Endometrial microvascular endothelial cells (primary cell): ENCODE measurements around the gene MS4A10. TPM values are rescaled to one million over a fixed set of nuclear protein-coding genes. Genes with fewer than 3 reads are reported as not detected.
"Not testable (repeated sequence)": the region's sequence is repeated elsewhere in the genome, so short reads cannot be mapped to it uniquely, and the experiment has no call there.

Experiments
- in situ Hi-C: cut with HindIII; loops from 2 replicates; pipeline ENCODE4 v1.10.0; 2017; ENCODE audit warnings: low sequenced_read_pairs, low pct_unique_long_range_greater_than_20kb; ENCODE audit errors: inconsistent ontology term
- total RNA-seq: library from RNA; depleted of rRNA; stranded (reverse); fragments of >200 nt; gene quantifications from one replicate; pipeline ENCODE4 v1.2.3, GENCODE V29; 2015; ENCODE audit errors: inconsistent ontology term

MS4A10 gene
- not detected for total RNA-seq

GRCh38 chr11:60785136-60785535, at the start of gene MS4A10:
Gene MS4A10, plus strand, starts transcription at chr11:60785333. Its CDS starts 5,003 bp downstream, at chr11:60790336.
- in situ Hi-C loops, result no loop called here

DNA sequence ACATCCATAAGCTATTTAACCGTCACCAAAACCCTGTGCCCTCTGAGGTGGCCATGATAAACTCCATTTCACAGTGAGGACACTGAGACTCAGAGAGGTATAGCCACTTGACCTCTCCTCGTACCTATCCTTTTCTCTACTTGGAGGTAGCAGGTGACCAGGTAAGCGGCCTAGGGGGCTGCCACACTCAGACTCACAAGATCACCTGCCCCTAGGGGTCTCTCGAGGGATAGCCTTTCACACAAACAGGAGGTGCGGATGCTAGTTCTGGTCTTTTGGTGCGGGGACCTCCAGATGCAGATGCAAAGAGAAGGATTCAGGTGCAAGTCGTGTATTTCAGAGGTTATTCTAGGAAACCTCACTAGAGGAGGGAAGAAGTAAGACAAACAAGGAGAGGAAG, 46.0 kb upstream of the MS4A10 start:
- in situ Hi-C loops, result no loop called here

DNA sequence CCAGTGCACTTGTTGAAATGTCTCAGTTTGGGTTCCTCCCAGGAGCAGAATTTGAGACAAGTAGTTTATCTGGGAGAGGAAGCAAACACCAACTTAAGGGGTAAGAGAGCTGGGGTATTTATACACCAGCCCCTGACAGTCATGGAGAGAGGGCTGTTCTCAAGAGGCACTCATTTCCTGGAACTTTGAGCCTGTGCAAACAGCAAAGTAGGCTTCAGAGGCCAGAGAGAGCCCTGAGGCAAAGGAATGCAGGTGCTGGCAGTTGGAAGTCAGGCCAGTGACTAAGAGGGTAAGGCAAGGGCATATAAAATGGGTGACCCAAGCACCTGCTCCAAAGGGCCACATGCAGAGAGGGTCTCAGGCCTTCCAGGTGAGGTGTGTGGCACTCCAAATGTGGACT, 44.6 kb upstream of the MS4A10 start:
- in situ Hi-C loops, result no loop called here

DNA sequence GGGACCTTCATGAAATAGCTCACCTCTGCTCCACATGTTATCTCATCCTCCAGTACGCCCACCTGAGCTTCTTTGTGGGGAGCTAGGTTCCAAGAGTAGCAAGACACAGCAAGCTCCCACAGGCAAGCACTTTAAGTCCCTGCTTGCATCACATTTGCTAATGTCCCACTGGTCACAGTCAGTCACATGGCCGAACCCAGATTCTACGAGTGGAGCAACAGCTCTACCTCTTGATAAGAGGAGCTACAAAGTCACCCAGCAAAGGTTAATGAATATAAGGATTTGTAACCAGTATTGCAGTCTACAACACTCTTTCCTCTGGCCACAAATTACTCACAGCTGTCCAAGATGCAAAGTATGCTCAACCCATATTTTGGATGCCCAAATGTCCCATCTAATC, 43.7 kb upstream of the MS4A10 start:
- in situ Hi-C loops, result no loop called here

DNA sequence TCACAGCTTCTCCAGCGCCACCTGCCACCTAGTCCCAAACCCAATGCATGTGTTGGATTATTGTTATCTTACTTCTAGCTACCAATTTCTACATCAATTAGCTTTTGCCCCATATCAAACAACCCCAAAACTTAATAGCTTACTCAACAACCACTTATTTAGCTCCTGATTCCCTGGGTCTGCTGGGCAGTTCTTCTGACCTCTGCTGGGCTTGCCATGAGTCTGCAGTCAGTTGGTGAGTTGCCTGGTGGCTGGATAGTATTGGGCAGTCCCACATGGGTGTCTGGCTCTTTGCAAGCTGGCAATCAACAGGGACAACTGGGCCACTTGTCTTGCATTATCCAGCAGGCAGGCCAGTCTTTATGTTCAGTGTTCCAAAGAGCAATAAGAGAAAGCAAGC, 42.1 kb upstream of the MS4A10 start:
- in situ Hi-C loops, result no loop called here

DNA sequence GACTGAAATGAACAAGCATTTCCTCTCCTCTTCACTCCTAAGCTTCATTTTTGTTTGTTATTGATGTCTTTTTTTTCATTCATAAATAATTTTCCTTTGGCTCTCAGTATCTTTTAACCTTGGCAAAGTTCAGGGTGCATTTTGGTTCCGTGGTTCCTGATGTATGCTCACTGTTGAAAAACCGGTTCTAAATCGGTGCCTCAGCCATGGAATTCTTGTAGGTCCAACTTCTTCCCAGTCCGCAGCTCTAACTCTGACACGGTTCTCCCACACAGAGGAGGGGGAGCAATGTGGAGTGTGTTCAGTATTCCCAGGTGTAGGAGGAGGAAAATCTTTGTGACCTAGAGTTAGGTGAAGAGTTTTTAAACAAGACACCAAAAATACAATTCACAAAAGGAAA, 41.0 kb upstream of the MS4A10 start:
- in situ Hi-C loops, result no loop called here

DNA sequence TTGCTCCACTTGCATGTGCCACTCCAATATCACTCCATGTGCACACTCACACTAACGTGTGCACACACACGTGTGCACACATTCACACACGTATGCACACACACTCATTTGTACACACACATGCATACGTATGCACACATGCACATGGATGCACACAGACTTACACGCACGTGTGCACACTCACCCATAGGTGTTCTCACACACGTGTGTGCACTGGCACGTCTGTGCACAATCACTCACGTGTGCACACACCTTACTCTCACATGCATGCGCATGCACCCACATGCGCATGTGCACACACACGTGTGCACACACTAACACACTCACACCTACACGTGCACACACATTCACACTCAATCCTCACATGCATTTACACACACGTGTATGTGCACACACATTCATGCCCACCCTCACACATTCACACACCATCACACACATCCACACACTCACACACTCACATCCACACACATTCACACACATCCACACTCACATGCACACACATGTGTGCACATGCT, 37.7 kb upstream of the MS4A10 start:
- in situ Hi-C loops, result no loop called here

DNA sequence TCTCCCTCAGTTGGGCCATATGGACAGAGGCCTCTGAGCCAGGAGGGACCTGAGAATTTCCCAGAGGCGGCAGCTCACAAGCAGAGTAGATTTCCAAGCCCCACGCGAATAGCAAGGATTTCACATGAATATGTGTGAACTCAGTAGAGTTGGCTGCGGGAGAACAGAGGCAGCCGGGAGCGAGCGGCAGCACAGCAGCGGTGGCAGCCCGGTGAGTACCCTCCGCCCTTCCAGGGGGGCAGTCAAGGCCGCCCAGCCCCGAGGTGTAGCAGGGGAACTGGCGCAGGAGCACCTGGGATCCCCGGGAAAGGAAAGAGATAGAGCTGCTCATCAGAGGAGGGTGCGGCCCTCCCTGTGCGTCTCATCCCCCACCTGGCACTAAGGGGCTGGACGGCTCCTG, 36.9 kb upstream of the MS4A10 start:
- in situ Hi-C loops, result no loop called here

DNA sequence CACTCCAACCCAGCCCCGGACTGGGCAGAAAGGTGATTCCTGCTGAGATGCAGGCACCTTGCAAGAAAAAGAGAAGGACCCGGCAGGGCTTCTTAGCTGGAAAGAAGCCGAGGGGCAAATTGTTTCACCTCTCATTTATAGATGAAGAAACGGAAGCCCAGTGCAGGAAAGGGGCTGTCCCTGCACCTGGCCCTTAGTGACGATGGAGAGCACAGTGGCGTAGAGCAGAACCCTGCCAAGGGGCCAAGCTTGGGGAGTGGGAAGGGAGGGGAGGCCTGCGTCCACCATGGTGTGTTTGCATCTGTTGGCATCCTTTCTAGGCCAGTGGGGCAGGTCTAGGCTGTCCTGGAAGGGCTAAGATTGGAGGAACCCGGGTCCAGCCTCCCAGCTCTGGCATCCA, 36.3 kb upstream of the MS4A10 start:
- in situ Hi-C loops, result no loop called here

DNA sequence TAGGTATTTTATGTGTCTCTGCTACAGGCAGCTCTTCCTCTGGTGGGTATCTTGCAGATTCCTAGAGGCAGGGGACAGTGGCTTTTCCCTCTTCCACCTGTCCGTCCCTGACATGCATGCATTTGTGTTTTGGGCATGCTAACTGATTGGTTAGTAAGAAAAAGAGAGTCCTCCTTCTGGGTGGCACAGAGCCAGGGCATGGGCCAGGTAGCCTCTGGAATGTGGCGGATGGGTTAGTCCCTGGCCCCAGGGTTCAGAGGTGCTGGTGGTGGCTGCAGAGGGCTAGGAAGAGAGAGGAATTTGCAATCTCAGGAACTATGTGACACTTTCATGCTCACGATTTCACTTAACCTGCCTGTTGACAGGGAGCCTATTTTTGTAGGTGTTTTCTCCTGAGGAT, 34.2 kb upstream of the MS4A10 start:
- in situ Hi-C loops, result no loop called here

DNA sequence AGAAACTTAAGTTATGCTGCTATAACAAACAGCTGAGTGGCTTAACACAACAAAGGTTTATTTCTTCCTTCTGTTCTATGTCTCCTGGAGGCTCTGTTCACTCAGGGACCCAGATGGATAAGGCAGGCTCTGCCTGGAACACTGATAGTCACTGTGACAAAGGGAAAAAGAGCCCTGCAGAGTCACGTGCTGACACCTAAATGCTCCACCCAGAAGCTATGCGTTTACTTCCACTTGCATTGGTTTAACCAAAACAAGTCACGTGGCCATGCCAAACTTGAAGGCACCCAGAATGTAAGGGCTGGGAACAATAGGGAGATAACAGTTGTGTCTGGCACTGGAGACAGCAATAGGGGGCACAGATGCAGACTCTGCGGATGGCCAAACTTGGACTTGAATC, 31.8 kb upstream of the MS4A10 start:
- in situ Hi-C loops, result no loop called here

GRCh38 chr11:60754887-60755286, 30.2 kb upstream of the MS4A10 start:
- in situ Hi-C loops, result no loop called here

DNA sequence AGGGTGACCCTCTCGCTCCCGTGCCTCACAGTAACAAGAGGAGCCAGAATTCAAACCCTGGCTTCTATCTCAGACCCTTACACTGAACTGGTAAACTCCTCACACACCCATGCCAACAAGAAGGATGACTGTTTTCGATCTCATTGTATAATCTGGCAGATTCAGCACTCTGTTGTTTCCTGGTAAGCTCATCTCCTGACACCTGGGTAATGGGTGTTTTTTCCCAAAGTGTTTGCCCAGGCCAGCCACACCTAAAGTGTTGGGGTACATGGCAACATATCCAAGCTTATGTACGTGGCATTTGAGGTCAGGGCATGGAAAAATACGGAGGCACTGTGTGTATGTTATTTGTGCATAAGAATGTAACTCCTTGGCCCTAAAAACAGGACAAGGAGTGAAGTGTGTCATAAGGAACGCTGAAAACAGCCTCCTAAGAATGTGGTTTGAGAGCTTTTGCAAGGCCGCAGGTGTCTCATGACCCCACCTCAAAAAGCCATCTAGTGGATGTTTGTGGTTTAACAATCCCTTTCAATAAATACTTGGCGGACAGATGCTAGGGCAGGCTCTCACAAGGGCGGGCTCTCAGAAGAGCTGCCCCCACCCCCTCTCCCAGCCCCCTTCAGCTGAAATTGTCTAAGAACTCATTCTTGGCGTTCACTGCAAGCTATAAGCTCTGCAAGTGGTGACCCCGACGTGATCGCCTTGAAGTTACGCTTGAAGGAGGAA, 28.7 kb upstream of the MS4A10 start, which contains the start of gene MS4A15:
MS4A15 (plus strand) TSS at position 561 of the 726 bp plus-strand sequence. CDS start 6,867 bp downstream, outside the sequence.
- in situ Hi-C loops, result no loop called here

GRCh38 chr11:60757231-60757800, 27.8 kb upstream of the MS4A10 start:
- in situ Hi-C loops, result no loop called here

- in situ Hi-C loops, result not testable (repeated sequence)
These were observed 26.5 kb upstream of the MS4A10 start for GRCh38 chr11:60758671-60759070.

DNA sequence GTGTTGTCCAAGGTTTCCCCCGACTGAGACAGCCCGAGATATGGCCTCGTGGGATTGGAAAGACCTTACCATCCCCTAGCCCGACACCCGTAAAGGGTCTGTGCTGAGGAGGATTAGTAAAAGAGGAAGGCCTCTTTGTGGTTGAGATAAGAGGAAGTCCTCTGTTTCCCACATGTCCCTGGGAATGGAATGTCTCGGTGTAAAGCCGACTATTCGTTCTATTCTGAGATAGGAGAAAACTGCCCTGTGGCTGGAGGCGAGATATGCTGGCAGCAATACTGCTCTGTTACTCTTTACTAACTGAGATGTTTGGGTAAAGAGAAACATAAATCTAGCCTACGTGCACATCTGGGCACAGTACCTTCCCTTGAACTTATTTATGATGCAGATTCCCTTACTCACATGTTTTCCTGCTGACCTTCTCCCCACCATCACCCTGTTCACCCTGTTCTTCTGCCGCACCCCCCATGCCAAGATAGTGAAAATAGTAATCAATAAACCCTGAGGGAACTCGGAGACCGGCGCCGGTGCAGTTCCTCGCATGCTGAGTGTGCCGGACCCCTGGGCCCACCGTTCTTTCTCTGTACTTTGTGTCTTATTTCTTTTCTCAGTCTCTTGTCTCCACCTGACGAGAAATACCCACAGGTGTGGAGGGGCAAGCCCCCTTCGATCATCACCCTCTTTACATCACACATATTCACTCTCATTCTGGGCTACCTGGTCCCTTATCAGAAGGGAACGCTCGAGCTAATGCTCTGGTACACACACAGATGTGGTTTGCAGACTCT, 25.5 kb upstream of the MS4A10 start:
- in situ Hi-C loops, result not testable (repeated sequence)

- in situ Hi-C loops, result no loop called here
These were observed 23.5 kb upstream of the MS4A10 start for GRCh38 chr11:60761436-60762190.

DNA sequence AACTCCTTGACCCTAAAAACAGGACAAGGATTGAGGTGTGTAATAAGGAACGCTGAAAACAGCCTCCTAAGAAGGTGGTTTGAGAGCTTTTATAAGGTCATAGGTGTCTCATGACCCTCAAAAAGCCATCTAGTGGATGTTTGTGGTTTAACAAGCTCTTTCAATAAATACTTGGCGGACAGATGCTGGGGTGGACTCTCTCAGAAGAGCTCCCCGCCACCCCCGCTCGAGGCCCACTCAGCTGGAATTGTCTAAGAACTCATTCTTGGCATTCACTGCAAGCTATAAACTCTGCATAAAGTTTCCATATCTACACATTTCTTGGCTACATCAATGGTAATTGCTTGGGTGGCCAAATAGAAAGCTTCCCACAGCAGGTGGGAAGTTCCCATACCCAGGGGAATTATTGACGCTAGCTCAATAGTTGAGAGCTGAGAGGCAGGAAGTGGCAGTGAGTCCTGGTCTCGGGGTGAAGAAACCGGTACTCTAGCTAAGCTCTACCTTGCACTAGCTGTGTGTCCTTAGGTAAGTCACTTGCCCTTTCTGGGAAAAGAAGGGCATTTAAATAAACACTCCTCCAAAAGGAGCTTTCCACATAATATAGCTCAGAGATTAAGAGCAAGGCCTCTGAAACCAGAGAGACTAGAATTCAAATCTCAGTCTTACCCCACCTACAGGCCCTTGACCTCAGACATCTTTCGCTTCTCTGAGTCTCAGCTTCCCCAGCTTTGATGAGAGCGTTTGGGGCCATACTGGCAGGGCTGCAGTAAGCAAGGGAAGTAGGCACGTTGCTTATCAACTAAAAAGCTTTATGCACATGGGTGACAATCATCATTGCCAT, 22.1 kb upstream of the MS4A10 start:
- in situ Hi-C loops, result no loop called here
